ENCODE data around the gene RSPH9.
"Not testable (repeated sequence)": the region's sequence is repeated elsewhere in the genome, so short reads cannot be mapped to it uniquely, and the experiment has no call there.

RSPH9 gene

DNA sequence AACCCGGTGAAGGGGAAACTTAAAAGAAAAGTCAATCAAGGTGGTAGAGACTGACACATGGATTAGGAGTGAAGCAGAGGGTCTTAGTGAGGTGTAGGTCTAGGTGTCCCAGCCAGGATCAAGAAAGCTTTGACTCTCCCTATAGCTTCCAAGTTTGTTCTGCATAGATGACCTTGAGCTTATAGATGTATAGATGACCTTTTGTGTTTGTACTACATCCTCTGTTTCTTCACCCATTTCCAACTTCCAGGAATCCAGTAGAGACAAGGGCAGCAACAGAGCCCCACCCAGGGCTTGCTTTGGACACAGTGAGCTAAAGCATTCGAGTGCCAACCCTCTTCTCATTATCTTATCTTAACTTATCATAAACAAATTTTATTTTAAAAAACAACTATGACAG is 44.6 kb downstream of the RSPH9 start:
- no peak for DNase-seq

DNA sequence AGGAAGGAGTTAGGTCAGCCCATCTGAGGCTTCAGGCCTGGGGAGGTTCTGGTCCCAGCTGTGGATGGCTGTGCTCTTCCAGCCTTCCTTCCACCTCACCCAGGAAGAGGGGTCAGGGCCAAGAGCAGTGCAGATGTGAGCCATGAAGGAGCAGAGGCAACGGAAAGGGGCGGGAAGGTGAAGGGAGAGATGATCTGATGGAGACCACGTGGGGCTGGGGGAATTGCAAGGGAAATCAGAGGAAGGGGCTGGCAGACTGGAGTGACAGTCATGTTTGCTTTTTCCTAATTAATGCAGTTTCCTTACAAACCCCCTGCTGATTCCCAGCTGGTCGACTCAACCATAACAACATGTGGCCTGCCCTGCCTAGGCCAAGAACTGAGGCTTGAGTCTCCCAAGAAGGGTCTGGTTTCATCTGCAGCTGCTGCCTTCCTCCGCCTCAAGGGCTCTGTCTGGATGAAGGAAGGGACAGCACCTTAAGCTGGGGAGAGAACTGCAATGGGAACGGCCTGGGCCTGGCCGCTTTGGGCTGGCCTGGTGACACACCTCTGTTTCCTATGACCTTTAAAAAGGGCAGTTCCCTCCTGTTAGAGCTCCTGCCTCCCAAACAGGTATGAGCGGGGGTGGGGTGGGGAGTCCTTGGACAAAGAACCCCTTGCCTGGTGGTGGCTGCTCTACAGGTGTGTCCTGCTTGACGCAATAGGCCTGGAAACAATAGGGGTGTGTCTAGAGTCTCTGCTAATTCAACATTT is 50.6 kb downstream of the RSPH9 start:
- peak; percentile 92 for DNase-seq

DNA sequence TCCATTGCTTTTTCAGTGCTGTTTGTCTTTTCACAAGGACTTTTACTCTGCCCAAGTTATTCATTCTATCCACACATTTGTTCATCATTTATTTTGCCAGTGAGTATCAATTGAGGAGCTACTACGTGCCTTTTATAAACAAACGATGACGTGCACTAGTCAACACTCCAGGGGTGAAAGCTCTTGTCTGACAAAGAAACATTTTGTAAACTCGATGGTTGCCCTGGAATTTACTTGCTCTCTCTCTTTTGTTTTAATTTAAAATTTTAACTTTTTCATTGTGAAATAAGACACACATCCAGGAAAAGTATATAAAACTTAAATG is 51.1 kb downstream of the RSPH9 start:
- no peak for DNase-seq

DNA sequence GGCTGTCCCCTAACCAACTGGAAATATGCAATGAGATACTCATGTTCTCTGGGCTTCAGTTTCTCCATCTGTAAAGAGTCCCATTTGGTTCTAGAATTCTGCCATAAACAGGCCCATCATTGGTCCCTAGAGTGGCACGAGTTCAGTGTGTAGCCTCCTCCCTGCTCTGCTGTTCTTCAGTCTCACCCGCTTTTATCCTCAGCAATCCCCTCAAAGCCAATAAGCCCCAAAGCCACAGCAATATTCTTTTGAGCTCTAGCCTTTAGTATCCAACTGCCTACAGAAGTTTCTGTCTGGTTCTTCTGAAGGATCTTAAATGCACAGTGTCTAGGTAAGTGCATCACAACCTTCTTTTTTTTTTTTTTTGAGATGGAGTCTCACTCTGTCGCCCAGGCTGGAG is 52.6 kb downstream of the RSPH9 start:
- no peak for DNase-seq

DNA sequence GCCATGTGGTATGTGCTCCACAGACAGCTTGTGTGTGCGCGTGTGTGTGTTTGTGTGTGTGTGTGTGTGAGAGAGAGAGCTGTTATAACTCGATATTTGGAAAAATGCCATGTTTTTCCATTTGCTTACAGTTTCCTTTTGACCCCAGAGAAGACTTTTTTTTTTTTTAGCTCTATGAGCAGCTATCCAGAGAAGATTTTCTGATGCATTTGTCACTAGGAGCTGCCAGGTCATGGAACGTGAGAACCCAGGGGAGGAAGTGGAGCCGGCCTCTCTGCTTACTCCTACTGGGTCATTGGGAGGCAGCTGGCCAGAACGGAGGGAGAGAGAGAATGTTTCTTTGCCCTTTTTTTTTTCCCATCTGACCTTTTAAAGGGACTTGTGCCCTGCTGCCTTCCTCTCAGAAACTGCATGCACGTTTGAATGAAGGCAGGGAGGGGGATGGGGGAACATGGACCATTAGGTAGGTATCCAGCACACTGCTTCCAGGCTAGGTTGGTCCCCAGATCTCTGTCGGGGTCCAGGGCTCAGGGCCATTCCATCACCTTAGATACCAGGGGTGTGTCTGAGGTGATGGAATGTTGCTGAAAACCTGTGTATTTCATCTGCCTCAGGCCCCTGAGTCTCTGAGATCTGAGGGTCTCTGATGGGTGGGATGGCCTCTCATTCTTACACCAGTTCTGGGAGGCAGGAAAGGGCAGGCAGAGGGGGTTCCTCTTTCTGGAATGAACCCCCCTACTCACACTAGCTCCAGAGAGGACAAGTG is 53.9 kb downstream of the RSPH9 start:
- DNase-seq: peak; percentile 74

DNA sequence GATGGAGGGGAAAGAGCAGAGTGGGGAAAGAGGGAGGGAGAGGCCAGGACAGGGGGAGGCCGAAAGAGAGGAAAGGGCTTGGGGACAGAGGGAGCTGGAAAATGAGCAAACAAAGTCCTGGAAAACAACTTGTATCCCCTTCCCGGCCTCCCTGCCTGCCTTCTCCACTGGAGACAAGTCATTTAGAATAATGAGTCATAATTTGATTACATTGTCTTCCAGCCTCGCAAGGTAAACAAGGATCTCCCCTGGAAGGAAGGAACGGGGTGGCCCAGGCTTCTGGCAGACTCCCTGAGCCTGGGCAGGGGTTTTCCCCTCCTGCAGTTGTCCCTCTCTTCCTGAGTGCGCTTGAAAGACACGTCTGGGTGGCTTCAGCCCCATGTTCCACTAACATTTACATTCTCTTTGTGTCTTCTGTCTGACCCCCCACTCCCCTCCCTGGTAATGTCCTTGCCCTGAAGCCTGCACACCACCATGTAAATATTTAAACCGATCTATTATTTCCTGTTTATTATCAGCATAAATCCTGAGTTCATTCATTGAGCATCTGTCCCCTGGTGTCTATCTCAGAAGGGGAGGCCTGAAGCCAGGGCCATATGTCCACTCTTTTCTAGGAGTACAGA is 54.8 kb downstream of the RSPH9 start:
- no peak for DNase-seq

DNA sequence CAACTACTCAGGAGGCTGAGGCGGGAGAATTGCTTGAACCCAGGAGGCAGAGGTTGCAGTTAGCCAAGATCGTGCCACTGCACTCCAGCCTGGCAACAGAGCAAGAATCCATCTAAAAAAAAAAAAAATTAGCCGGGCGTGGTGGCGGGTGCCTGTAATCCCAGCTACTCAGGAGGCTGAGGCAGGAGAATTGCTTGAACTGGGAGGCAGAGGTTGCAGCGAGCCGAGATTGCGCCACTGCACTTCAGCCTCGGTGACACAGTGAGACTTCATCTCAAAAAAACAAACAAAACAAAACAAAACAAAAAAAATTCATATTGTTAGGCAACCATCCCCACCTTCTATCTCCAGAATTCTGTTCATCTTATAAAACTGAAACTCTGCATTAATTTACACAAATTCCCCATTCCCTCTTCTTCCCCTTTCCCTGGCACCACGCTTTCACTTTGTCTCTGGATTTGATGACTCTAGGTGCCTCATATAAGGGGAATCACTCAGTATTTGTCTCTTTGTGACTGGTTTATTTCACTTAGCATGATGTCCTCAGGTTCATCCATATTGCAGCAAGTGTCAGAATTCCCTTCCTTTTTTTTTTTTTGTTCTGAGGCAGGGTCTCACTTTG is 56.2 kb downstream of the RSPH9 start:
- not testable (repeated sequence) for DNase-seq

DNA sequence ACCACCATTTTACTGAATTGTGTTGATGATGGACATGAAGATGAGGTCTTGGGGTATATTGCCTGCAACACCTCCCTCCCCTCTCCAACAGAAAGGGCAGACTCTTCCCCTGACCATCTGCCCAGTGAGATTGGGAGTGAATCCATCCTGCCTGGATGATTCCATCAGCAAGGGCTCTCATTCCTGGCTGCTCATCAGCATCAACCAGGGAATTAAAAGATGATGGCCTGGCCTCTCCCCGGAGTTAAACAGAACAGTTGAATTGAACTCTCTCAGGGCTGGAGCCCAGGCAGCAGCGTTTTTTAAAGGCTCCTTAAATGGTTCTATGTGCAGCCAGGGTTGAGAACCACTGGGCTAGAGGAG is 57.3 kb downstream of the RSPH9 start:
- no peak for DNase-seq

DNA sequence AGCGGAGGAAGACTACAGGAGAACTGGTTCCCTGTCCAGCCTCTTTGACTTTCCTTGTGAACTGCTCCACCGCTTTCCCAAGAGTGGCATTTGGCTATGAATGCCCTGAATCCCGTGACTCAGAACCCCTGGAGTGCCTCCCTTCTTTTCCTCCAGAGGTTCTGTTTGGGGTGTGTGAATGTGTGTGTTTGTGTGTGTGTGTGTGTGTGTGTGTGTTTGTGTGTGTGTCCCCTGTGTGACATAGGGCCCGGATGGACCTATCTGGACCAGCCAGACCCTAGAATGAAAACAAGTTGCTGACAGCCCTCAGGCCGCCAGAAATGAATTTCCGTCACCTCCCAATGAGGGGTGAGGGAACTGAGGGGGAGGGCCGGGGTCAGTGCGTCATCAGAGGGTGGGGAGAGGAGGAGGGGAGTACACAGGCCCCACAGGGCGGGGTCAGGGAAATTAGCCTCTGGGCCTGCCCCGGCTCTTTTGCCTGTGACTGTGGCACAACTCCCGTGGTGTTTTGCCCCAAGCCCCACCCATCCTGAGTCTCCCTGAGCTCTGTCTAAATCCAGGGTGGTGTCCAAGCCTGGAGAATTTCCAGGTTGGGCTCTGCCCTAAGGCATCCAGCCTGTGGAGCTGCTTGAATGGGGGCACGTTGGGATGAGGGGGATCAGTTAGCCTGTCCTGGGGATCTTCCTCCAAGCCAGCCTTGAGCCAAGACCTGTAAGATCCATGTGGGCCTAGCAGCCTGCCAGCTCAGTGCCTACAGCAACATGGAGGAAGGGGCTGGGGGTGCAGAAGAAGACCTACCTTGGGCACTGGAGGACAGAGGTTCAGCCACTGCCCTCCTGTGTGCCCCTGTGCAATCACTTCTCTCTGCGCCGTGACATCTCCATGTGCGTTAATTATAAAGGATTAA is 58.0 kb downstream of the RSPH9 start:
- DNase-seq: no peak

DNA sequence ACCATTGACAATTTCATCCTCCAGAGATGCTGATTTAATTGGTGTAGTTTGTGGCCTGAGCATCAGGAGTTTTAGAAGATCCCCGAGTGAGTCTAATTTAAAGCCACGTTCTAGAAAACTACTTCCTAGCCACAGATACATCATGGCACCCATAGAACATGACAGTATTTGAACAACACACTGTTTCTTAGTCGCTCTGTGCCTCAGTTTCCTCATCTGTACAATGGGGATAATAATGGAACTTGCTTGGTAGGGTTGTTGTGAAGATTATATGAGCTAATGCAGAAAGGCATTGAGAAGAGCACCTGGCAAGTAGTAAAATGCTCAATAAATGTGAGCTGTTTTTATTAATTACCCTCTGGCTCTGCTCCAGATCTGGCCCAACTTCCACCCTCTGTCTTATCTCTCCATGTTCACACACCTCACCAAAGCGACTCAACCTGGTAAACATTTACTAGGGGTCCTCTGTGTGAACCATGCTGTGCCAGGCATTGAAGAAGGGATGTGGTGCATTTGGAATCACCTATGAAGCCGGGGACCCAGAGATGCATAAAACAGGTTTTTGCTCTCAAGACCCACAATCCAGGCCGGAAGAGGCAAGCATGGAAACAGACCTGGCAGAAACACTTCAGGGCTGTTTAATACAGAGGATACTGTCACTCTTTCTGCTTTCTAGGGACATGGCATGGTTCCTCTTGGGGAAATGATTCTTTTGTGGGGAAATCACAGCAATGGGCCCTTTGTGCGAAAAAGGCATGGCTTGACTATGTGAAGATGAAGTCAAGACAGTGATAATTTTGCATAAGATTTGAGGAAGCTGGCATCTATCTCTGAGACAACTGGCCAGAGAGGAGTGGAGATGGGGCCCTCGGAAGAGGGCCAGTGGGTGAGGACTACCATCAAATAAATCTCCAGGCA is 58.9 kb downstream of the RSPH9 start:
- no peak for DNase-seq

DNA sequence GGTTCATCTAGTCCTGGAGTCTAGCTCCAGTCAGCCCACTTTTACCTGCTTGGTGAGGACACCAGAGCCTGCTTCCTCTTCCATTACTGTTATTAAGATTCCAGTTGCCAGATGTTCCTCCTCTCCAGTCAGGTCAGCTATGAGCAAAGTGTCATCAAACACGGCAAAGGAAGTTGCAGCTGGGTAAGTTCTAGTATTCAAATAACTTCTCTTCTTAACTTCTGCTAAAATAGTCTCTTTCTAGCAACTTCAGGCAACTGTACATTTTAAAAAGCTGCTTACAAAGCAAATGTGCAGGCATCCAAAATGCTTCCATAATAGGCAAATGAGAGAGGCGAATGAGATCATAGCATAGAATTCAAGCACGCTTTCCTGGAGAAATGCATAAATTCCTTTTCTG is 61.2 kb downstream of the RSPH9 start:
- DNase-seq: no peak

DNA sequence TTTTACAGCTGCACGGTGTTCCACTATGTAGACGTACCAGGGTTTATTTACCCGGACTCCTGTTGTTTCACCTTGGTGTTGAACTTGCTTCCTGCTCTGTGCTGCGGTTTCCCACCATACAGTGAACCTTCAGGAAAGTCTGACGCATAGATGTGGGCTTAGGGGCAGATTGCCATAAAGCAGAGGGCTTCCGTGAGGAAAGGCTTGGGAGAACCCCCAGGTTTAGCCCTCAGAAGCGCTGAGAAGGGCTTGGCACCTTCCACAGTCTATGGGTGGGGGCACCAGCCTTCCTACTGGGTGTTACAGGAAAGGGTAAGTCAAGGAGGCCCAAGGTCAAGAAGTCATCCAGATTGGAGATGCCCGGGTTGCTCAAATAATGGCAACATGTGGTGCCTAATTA is 62.0 kb downstream of the RSPH9 start:
- DNase-seq: no peak

DNA sequence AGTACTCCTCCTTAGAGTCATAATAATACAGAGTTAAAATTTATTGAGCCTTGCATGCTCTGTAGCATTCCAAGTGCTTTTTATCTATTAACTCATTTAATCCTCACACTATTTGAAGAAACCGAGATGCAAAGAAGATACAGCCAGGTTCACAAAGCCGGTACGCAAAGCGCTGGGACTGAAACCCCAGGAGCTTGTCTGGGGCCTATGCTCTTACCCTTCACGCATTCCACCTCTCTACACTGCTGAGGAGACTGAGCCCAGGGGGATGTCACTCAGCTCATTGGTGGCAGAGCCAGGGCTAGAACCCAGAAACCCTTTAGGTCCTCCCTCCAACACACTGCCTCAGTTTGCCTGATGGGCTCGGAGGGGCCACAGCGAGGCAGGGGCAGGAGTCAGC is 62.4 kb downstream of the RSPH9 start:
- no peak for DNase-seq

DNA sequence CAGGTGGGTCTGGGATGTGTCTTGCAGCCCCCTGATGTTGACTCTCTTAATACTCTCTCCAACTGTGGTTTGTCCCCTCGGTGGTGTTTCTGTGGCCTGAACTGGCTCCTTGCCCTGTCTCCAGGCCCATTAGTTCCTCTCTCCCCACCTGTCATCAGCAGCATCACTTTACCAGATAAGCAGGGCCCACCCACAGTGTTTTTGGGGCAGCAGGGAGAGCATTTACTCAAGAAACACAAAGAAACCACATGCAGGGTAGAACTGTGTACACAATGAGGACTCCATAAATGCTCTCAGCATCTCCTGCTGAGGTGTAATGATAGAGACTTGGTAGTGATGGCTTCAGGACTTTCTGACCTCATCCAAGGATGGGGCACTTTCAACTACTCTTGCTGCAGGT is 62.9 kb downstream of the RSPH9 start:
- no peak for DNase-seq

DNA sequence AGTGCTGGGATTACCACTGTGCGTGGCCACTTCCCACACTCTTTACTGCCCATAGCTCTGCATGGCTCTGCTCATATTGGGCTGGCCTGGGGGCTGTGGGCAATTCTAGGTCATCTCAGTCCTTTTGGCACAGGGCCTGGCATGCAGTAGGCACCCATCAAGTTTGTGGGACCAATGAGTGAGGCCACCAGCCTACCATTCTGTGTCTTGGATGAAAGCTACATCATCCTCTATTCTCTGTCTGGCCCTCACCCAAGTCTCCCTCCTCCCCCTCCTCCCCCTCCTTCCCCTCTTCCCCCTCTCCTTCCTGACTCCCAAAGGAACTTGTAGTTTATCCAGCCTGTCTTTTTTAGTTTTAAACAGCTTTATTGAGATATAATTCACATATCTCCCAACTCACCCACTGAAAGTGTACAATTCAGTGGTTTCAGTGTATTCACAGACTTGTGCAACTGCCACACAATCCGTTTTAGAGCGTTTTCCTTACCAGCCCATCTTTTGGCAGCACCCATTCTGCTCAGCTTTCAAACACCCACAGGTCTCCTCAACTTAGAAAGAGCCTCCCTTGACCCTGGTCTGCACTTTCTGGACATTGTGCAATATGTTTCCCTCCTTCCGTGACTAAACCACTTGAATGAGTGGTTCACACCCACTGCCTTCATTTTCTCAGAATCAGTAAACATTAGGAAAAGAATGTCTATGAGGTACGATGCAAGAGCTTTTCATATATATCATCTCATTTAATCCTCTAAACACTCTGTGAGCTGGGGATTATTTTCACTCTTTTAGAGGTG is 64.2 kb downstream of the RSPH9 start:
- DNase-seq: no peak

DNA sequence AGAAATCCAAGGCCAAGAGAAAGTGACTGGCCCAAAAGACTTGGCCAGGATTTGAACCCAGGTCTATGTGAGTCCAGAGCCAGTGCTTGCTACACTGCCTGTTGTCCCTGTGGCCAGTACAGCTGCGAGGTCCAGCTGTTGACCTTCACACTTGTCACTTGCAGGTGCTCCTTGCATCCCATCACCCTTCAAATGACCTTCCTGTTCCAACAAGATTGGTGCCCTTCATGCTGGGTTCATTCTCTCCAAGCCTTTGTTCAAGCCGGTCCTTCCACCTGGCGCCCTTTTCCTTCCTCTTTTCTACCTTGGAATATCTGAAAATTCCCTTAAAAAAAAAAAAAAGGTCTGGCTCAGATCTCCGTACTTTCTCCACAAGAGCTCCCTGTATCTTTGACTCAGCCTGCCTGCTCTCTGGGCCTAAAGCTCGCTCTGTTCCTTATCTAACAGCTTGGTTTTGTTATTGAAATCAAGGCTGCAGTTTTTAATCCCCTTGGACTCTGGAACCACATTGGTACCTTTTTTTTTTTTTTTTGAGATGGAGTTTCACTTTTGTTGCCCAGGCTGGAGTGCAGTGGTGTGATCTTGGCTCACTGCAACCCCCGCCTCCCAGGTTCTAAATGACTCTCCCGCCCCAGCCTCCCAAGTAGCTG is 64.9 kb downstream of the RSPH9 start:
- no peak for DNase-seq

DNA sequence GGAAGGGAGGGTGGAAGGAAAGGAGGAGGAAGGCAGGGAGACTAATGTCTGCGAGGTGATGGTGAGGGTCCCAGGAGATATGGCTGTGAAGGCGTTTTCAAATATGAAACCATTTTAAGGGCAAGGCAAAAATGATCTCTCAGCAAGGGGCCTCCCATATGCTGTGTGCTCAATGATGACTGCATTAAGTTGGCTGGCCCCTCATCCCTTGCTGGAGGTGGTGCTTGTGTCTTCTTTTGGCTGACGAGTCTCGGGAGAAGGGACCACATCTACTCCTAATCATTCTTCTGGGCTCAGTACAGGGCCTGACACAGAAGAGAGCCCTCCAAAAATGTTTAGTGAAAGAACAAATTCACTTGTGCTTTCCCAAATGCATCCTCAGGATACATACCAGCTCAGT is 65.7 kb downstream of the RSPH9 start:
- no peak for DNase-seq

DNA sequence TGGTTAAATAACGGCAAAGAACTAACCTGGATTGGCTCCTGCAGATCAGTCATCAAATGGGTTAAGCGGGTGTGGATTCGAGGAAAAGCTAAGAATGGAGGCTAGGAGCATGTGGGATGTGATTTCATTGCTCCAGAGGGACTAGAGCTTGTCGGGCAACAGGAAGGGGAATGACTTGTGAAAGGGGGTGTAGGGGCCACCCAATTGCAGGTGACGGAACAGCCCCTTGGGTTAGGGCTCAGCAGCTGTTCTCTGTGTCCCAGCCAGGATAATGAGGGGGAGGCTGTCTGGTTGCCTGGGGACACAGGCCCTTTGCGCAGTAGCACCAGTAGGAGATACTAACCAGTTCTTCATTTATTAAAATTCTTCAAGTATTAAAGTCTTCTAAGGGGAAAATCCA is 67.7 kb downstream of the RSPH9 start:
- no peak for DNase-seq

DNA sequence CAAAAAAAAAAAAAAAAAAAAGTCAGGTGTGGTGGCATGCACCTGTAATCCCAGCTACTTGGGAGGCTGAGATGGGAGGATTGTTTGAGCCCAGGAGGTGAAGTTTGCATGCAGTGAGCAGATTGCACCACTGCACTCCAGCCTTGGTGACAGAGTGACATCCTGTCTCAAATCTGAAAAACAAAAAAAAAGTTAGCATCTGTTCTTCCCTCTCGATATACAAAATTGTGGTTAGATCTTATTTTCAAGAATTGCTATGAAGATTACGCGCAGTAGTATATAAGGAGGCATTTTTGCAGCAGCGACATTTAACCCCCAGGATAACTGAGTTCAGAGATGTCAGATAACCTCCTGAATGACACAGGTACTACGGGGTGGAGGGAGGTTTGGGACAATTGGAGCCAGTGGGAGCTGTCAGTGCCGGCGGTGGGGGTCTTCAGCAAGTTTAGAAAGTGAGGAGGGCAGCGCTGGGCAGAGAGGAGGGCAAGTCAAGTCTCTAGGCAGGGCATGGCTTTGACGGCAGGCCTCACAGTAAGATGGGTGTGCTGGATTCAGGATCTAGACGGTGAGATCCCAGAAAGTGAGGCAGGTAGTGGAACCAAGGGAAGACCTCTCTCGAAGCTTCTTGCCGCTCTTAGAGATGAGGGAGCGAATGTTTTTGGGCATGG is 68.9 kb downstream of the RSPH9 start:
- DNase-seq: no peak

Data from NCI-H2171 (cell line).